ENCODE data around the gene PLA2G4A.

The PLA2G4A gene

DNA sequence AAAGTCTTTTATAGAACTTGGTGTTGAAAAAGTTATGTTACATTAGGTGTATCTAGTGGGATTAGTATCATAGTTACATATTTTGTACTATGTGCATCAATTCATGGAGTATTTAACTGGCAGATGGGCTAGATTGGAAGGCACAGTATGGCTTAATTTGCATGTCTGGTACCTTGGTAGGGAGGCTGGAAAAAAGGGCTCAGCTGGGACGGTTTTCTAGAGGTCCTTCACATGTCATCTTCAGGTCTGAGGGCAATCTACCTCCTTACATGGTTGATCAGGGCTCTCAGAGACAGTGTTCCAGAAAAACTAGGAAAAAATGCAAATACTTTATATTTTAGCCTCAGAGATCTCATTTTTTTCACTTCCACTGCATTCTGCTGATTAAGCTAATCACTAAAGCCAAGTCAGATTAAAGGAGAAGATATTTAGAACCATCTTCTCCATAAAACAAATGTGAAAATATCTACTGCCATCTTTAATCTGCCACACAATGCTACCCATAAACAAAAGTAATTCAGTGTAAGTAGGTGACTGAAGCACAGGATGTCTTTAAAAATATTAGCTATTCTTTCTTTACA, 209.3 kb downstream of the PLA2G4A start:
- DNase-seq: no peak

Measured in NCI-H187 treated with DMSO at 0.1 percent for 48 hours (cell line).